ENCODE measurements around the gene RELL2.
A peak's percentile ranks its signal among the peaks of the same experiment; 100 is the strongest.

RELL2 gene

GRCh38 chr5:141672841-141673813 lies 36.3 kb downstream of the RELL2 start:
- Histone ChIP-seq H3K36me3 (ENCODE audit: control insufficient read depth, insufficient read depth, low read length) (no peaks in the 10 kb centered on the region), H3K4me3 (ENCODE audit: low read length) (no peak overlapping the region), H3K9ac (ENCODE audit: low read length) (no peak overlapping the region)

GRCh38 chr5:141674747-141675146 lies 38.0 kb downstream of the RELL2 start:
- H3K9me3 ChIP-seq (ENCODE audit: control insufficient read depth, low read length): no peaks in the 10 kb centered on the region
- H3K4me3 ChIP-seq (ENCODE audit: low read length): no peak overlapping the region
- no peak overlapping the region for H3K9ac ChIP-seq (ENCODE audit: low read length)
- H3K4me1 ChIP-seq (ENCODE audit: control insufficient read depth, insufficient read depth, low read length): no peaks in the 10 kb centered on the region
- H3K36me3 ChIP-seq (ENCODE audit: control insufficient read depth, insufficient read depth, low read length): no peaks in the 10 kb centered on the region
- no peaks in the 10 kb centered on the region for H3K27me3 ChIP-seq (ENCODE audit: control insufficient read depth, insufficient read depth, low read length)

More at GRCh38 chr5:141672841-141673813, 36.3 kb downstream of the RELL2 start:
- H3K9me3 ChIP-seq (ENCODE audit: control insufficient read depth, low read length): no peaks in the 10 kb centered on the region
- H3K4me1 ChIP-seq (ENCODE audit: control insufficient read depth, insufficient read depth, low read length): no peaks in the 10 kb centered on the region
- no peaks in the 10 kb centered on the region for H3K27me3 ChIP-seq (ENCODE audit: control insufficient read depth, insufficient read depth, low read length)

- H3K36me3 ChIP-seq (ENCODE audit: control insufficient read depth, insufficient read depth, low read length): no peaks in the 10 kb centered on the region
- no peak overlapping the region for H3K9ac ChIP-seq (ENCODE audit: low read length)
- no peak overlapping the region for H3K4me3 ChIP-seq (ENCODE audit: low read length)
- H3K9me3 ChIP-seq (ENCODE audit: control insufficient read depth, low read length): no peaks in the 10 kb centered on the region
- H3K4me1 ChIP-seq (ENCODE audit: control insufficient read depth, insufficient read depth, low read length): peaks cover 7% of the 10 kb centered on the region
- H3K27me3 ChIP-seq (ENCODE audit: control insufficient read depth, insufficient read depth, low read length): no peaks in the 10 kb centered on the region
Measured at GRCh38 chr5:141675672-141676071, 38.9 kb downstream of the RELL2 start.

GRCh38 chr5:141677415-141677814 lies 40.6 kb downstream of the RELL2 start:
- no peak overlapping the region for H3K9ac ChIP-seq (ENCODE audit: low read length)
- no peaks in the 10 kb centered on the region for H3K27me3 ChIP-seq (ENCODE audit: control insufficient read depth, insufficient read depth, low read length)
- H3K4me1 ChIP-seq (ENCODE audit: control insufficient read depth, insufficient read depth, low read length): peaks cover 21% of the 10 kb centered on the region
- H3K36me3 ChIP-seq (ENCODE audit: control insufficient read depth, insufficient read depth, low read length): no peaks in the 10 kb centered on the region
- no peaks in the 10 kb centered on the region for H3K9me3 ChIP-seq (ENCODE audit: control insufficient read depth, low read length)
- H3K4me3 ChIP-seq (ENCODE audit: low read length): no peak overlapping the region

GRCh38 chr5:141680178-141680577 lies 43.4 kb downstream of the RELL2 start:
- no peaks in the 10 kb centered on the region for H3K27me3 ChIP-seq (ENCODE audit: control insufficient read depth, insufficient read depth, low read length)

GRCh38 chr5:141680751-141681201 lies 44.0 kb downstream of the RELL2 start:
- H3K36me3 ChIP-seq (ENCODE audit: control insufficient read depth, insufficient read depth, low read length): no peaks in the 10 kb centered on the region
- H3K9ac ChIP-seq (ENCODE audit: low read length): peak overlapping the region; percentile 70
- no peaks in the 10 kb centered on the region for H3K9me3 ChIP-seq (ENCODE audit: control insufficient read depth, low read length)
- peaks cover 25% of the 10 kb centered on the region for H3K4me1 ChIP-seq (ENCODE audit: control insufficient read depth, insufficient read depth, low read length)
- no peak overlapping the region for H3K4me3 ChIP-seq (ENCODE audit: low read length)
- no peaks in the 10 kb centered on the region for H3K27me3 ChIP-seq (ENCODE audit: control insufficient read depth, insufficient read depth, low read length)

More at GRCh38 chr5:141680178-141680577, 43.4 kb downstream of the RELL2 start:
- Histone ChIP-seq H3K36me3 (ENCODE audit: control insufficient read depth, insufficient read depth, low read length) (no peaks in the 10 kb centered on the region), H3K4me3 (ENCODE audit: low read length) (no peak overlapping the region), H3K9me3 (ENCODE audit: control insufficient read depth, low read length) (no peaks in the 10 kb centered on the region), H3K9ac (ENCODE audit: low read length) (peak overlapping the region; percentile 8), H3K4me1 (ENCODE audit: control insufficient read depth, insufficient read depth, low read length) (peaks cover 25% of the 10 kb centered on the region)

GRCh38 chr5:141681295-141681694 lies 44.5 kb downstream of the RELL2 start:
- H3K27me3 ChIP-seq (ENCODE audit: control insufficient read depth, insufficient read depth, low read length): no peaks in the 10 kb centered on the region
- H3K36me3 ChIP-seq (ENCODE audit: control insufficient read depth, insufficient read depth, low read length): no peaks in the 10 kb centered on the region
- no peaks in the 10 kb centered on the region for H3K9me3 ChIP-seq (ENCODE audit: control insufficient read depth, low read length)
- H3K4me1 ChIP-seq (ENCODE audit: control insufficient read depth, insufficient read depth, low read length): peaks cover 25% of the 10 kb centered on the region
- peak overlapping the region; percentile 70 for H3K9ac ChIP-seq (ENCODE audit: low read length)
- peak overlapping the region; percentile 31 for H3K4me3 ChIP-seq (ENCODE audit: low read length)

GRCh38 chr5:141681695-141682641 lies 45.2 kb downstream of the RELL2 start, which contains the start of gene ARAP3:
TSS of gene ARAP3 (minus strand) at chr5:141682230. CDS start at chr5:141680486, 1,744 bp downstream.
- H3K36me3 ChIP-seq (ENCODE audit: control insufficient read depth, insufficient read depth, low read length): no peaks in the 10 kb centered on the region
- peaks cover 25% of the 10 kb centered on the region for H3K4me1 ChIP-seq (ENCODE audit: control insufficient read depth, insufficient read depth, low read length)
- H3K9me3 ChIP-seq (ENCODE audit: control insufficient read depth, low read length): no peaks in the 10 kb centered on the region
- H3K27me3 ChIP-seq (ENCODE audit: control insufficient read depth, insufficient read depth, low read length): no peaks in the 10 kb centered on the region
- H3K9ac ChIP-seq (ENCODE audit: low read length): peak within 1 kb of the TSS; percentile 70
- peak within 1 kb of the TSS; percentile 43 for H3K4me3 ChIP-seq (ENCODE audit: low read length)

- Histone ChIP-seq H3K9me3 (ENCODE audit: control insufficient read depth, low read length) (no peaks in the 10 kb centered on the region), H3K36me3 (ENCODE audit: control insufficient read depth, insufficient read depth, low read length) (no peaks in the 10 kb centered on the region), H3K9ac (ENCODE audit: low read length) (no peak overlapping the region), H3K4me3 (ENCODE audit: low read length) (no peak overlapping the region), H3K27me3 (ENCODE audit: control insufficient read depth, insufficient read depth, low read length) (peaks cover under 1% of the 10 kb centered on the region), H3K4me1 (ENCODE audit: control insufficient read depth, insufficient read depth, low read length) (peaks cover 25% of the 10 kb centered on the region)
Measured at GRCh38 chr5:141683596-141684141, 46.9 kb downstream of the RELL2 start.

GRCh38 chr5:141685591-141685990 lies 48.8 kb downstream of the RELL2 start:
- Histone ChIP-seq H3K9me3 (ENCODE audit: control insufficient read depth, low read length) (no peaks in the 10 kb centered on the region), H3K27me3 (ENCODE audit: control insufficient read depth, insufficient read depth, low read length) (peaks cover 5% of the 10 kb centered on the region), H3K9ac (ENCODE audit: low read length) (no peak overlapping the region), H3K4me3 (ENCODE audit: low read length) (no peak overlapping the region), H3K36me3 (ENCODE audit: control insufficient read depth, insufficient read depth, low read length) (no peaks in the 10 kb centered on the region), H3K4me1 (ENCODE audit: control insufficient read depth, insufficient read depth, low read length) (peaks cover 19% of the 10 kb centered on the region)

- Histone ChIP-seq H3K4me3 (ENCODE audit: low read length) (no peak overlapping the region), H3K9me3 (ENCODE audit: control insufficient read depth, low read length) (no peaks in the 10 kb centered on the region), H3K36me3 (ENCODE audit: control insufficient read depth, insufficient read depth, low read length) (no peaks in the 10 kb centered on the region), H3K9ac (ENCODE audit: low read length) (no peak overlapping the region), H3K4me1 (ENCODE audit: control insufficient read depth, insufficient read depth, low read length) (peaks cover 7% of the 10 kb centered on the region), H3K27me3 (ENCODE audit: control insufficient read depth, insufficient read depth, low read length) (peaks cover 11% of the 10 kb centered on the region)
Measured at GRCh38 chr5:141686648-141687416, 50.0 kb downstream of the RELL2 start.

All from mucosa of stomach (tissue), 1 donor.